ENCODE measurements around the gene LCE5A.
"Not testable (repeated sequence)": the region's sequence is repeated elsewhere in the genome, so short reads cannot be mapped to it uniquely, and the experiment has no call there.

Gene LCE5A

GRCh38 chr1:152535774-152536173 is 25.2 kb downstream of the LCE5A start:
- no peaks in the 10 kb centered on the region for H3K27me3 ChIP-seq (ENCODE audit: insufficient read depth, low read length, poor library complexity)
- H3K23ac ChIP-seq (ENCODE audit: low read length): no peak overlapping the region
- H3K27ac ChIP-seq (ENCODE audit: low read depth, low read length): no peak overlapping the region
- no peak overlapping the region for H3K4me2 ChIP-seq (ENCODE audit: low read length)
- no peak overlapping the region for H2BK15ac ChIP-seq (replicated peaks; ENCODE audit: low read depth)
- no peak overlapping the region for H4K8ac ChIP-seq (ENCODE audit: low read depth, low read length)
- no CpG with 5 or more reads among the region's 3 CpGs for WGBS (ENCODE audit: extremely low coverage, insufficient coverage, low lambda C conversion rate)
- no peaks in the 10 kb centered on the region for H3K36me3 ChIP-seq (ENCODE audit: control insufficient read depth, insufficient read depth, low read length)
- DNase-seq: no peak
- no peak overlapping the region for H3K56ac ChIP-seq (ENCODE audit: low read length)
- H2AK5ac ChIP-seq (ENCODE audit: low read length): no peak overlapping the region
- H3K9ac ChIP-seq (ENCODE audit: low read length): no peak overlapping the region
- no peak overlapping the region for H2BK5ac ChIP-seq (ENCODE audit: low read length)
- no peak overlapping the region for H4K5ac ChIP-seq (ENCODE audit: low read length)
- no peak overlapping the region for H3K18ac ChIP-seq (ENCODE audit: low read length)
- H2BK120ac ChIP-seq (ENCODE audit: low read depth, low read length): no peak overlapping the region
- H3K79me2 ChIP-seq (ENCODE audit: control insufficient read depth, insufficient read depth, low read length): no peaks in the 10 kb centered on the region
- no peak overlapping the region for H3K4ac ChIP-seq (ENCODE audit: low read depth, low read length)
- no peaks in the 10 kb centered on the region for H3K79me1 ChIP-seq (ENCODE audit: low read length)
- no peak overlapping the region for H3K4me3 ChIP-seq (ENCODE audit: low read length)
- no peaks in the 10 kb centered on the region for H3K4me1 ChIP-seq (ENCODE audit: control insufficient read depth, low read depth, low read length)

GRCh38 chr1:152537496-152537895 is 26.9 kb downstream of the LCE5A start:
- no peak overlapping the region for H4K5ac ChIP-seq (ENCODE audit: low read length)
- H3K4ac ChIP-seq (ENCODE audit: low read depth, low read length): no peak overlapping the region
- H3K56ac ChIP-seq (ENCODE audit: low read length): no peak overlapping the region
- no peaks in the 10 kb centered on the region for H3K79me2 ChIP-seq (ENCODE audit: control insufficient read depth, insufficient read depth, low read length)
- no peaks in the 10 kb centered on the region for H3K4me1 ChIP-seq (ENCODE audit: control insufficient read depth, low read depth, low read length)
- H4K8ac ChIP-seq (ENCODE audit: low read depth, low read length): no peak overlapping the region
- H2AK5ac ChIP-seq (ENCODE audit: low read length): no peak overlapping the region
- H3K18ac ChIP-seq (ENCODE audit: low read length): no peak overlapping the region
- no peak overlapping the region for H3K4me3 ChIP-seq (ENCODE audit: low read length)
- H3K27ac ChIP-seq (ENCODE audit: low read depth, low read length): no peak overlapping the region
- H2BK15ac ChIP-seq (replicated peaks; ENCODE audit: low read depth): no peak overlapping the region
- H3K79me1 ChIP-seq (ENCODE audit: low read length): no peaks in the 10 kb centered on the region
- no peaks in the 10 kb centered on the region for H3K27me3 ChIP-seq (ENCODE audit: insufficient read depth, low read length, poor library complexity)
- H2BK120ac ChIP-seq (ENCODE audit: low read depth, low read length): no peak overlapping the region
- H3K9ac ChIP-seq (ENCODE audit: low read length): no peak overlapping the region
- H2BK5ac ChIP-seq (ENCODE audit: low read length): no peak overlapping the region
- DNase-seq: no peak
- no CpG with 5 or more reads among the region's 4 CpGs for WGBS (ENCODE audit: extremely low coverage, insufficient coverage, low lambda C conversion rate)
- no peaks in the 10 kb centered on the region for H3K36me3 ChIP-seq (ENCODE audit: control insufficient read depth, insufficient read depth, low read length)
- H3K4me2 ChIP-seq (ENCODE audit: low read length): no peak overlapping the region
- H3K23ac ChIP-seq (ENCODE audit: low read length): no peak overlapping the region

GRCh38 chr1:152539901-152540300 is 29.3 kb downstream of the LCE5A start:
- Histone ChIP-seq H3K79me2 (ENCODE audit: control insufficient read depth, insufficient read depth, low read length) (no peaks in the 10 kb centered on the region), H3K79me1 (ENCODE audit: low read length) (no peaks in the 10 kb centered on the region), H3K56ac (ENCODE audit: low read length) (no peak overlapping the region), H4K5ac (ENCODE audit: low read length) (no peak overlapping the region), H3K18ac (ENCODE audit: low read length) (no peak overlapping the region), H3K27me3 (ENCODE audit: insufficient read depth, low read length, poor library complexity) (no peaks in the 10 kb centered on the region), H3K4me1 (ENCODE audit: control insufficient read depth, low read depth, low read length) (no peaks in the 10 kb centered on the region), H3K9ac (ENCODE audit: low read length) (no peak overlapping the region), H4K8ac (ENCODE audit: low read depth, low read length) (no peak overlapping the region), H2AK5ac (ENCODE audit: low read length) (no peak overlapping the region), H2BK5ac (ENCODE audit: low read length) (no peak overlapping the region), H3K23ac (ENCODE audit: low read length) (no peak overlapping the region), H3K27ac (ENCODE audit: low read depth, low read length) (no peak overlapping the region), H3K36me3 (ENCODE audit: control insufficient read depth, insufficient read depth, low read length) (no peaks in the 10 kb centered on the region), H3K4me3 (ENCODE audit: low read length) (no peak overlapping the region), H2BK120ac (ENCODE audit: low read depth, low read length) (no peak overlapping the region), H3K4me2 (ENCODE audit: low read length) (no peak overlapping the region), H2BK15ac (replicated peaks; ENCODE audit: low read depth) (no peak overlapping the region), H3K4ac (ENCODE audit: low read depth, low read length) (no peak overlapping the region)
- peak; percentile 1 for DNase-seq
- WGBS (ENCODE audit: extremely low coverage, insufficient coverage, low lambda C conversion rate): no CpG with 5 or more reads among the region's 2 CpGs

- no peak overlapping the region for H2BK5ac ChIP-seq (ENCODE audit: low read length)
- no peak overlapping the region for H3K4me3 ChIP-seq (ENCODE audit: low read length)
- no peak overlapping the region for H3K18ac ChIP-seq (ENCODE audit: low read length)
- H3K79me2 ChIP-seq (ENCODE audit: control insufficient read depth, insufficient read depth, low read length): no peaks in the 10 kb centered on the region
- no peak overlapping the region for H3K56ac ChIP-seq (ENCODE audit: low read length)
- H3K79me1 ChIP-seq (ENCODE audit: low read length): no peaks in the 10 kb centered on the region
- H3K36me3 ChIP-seq (ENCODE audit: control insufficient read depth, insufficient read depth, low read length): no peaks in the 10 kb centered on the region
- no peak overlapping the region for H3K27ac ChIP-seq (ENCODE audit: low read depth, low read length)
- H2AK5ac ChIP-seq (ENCODE audit: low read length): no peak overlapping the region
- H4K8ac ChIP-seq (ENCODE audit: low read depth, low read length): no peak overlapping the region
- H3K23ac ChIP-seq (ENCODE audit: low read length): no peak overlapping the region
- no peaks in the 10 kb centered on the region for H3K27me3 ChIP-seq (ENCODE audit: insufficient read depth, low read length, poor library complexity)
- WGBS (ENCODE audit: extremely low coverage, insufficient coverage, low lambda C conversion rate): no CpG with 5 or more reads among the region's 4 CpGs
- no peak overlapping the region for H2BK120ac ChIP-seq (ENCODE audit: low read depth, low read length)
- no peak overlapping the region for H2BK15ac ChIP-seq (replicated peaks; ENCODE audit: low read depth)
- no peak overlapping the region for H3K4ac ChIP-seq (ENCODE audit: low read depth, low read length)
- H3K9ac ChIP-seq (ENCODE audit: low read length): no peak overlapping the region
- no peak overlapping the region for H4K5ac ChIP-seq (ENCODE audit: low read length)
- no peaks in the 10 kb centered on the region for H3K4me1 ChIP-seq (ENCODE audit: control insufficient read depth, low read depth, low read length)
- DNase-seq: peak; percentile 14
- no peak overlapping the region for H3K4me2 ChIP-seq (ENCODE audit: low read length)
Measured at GRCh38 chr1:152543820-152544219, 33.2 kb downstream of the LCE5A start.

GRCh38 chr1:152546704-152547103 is 36.1 kb downstream of the LCE5A start:
- Histone ChIP-seq H4K5ac (ENCODE audit: low read length) (no peak overlapping the region), H3K18ac (ENCODE audit: low read length) (no peak overlapping the region), H3K4me3 (ENCODE audit: low read length) (no peak overlapping the region), H2BK5ac (ENCODE audit: low read length) (no peak overlapping the region), H3K4me2 (ENCODE audit: low read length) (no peak overlapping the region), H3K27me3 (ENCODE audit: insufficient read depth, low read length, poor library complexity) (no peaks in the 10 kb centered on the region), H3K79me2 (ENCODE audit: control insufficient read depth, insufficient read depth, low read length) (no peaks in the 10 kb centered on the region), H3K9ac (ENCODE audit: low read length) (no peak overlapping the region), H3K23ac (ENCODE audit: low read length) (no peak overlapping the region), H3K36me3 (ENCODE audit: control insufficient read depth, insufficient read depth, low read length) (no peaks in the 10 kb centered on the region), H2BK15ac (replicated peaks; ENCODE audit: low read depth) (no peak overlapping the region), H2BK120ac (ENCODE audit: low read depth, low read length) (no peak overlapping the region), H2AK5ac (ENCODE audit: low read length) (no peak overlapping the region), H3K56ac (ENCODE audit: low read length) (no peak overlapping the region), H3K79me1 (ENCODE audit: low read length) (no peaks in the 10 kb centered on the region), H3K27ac (ENCODE audit: low read depth, low read length) (no peak overlapping the region), H3K4ac (ENCODE audit: low read depth, low read length) (no peak overlapping the region), H3K4me1 (ENCODE audit: control insufficient read depth, low read depth, low read length) (no peaks in the 10 kb centered on the region), H4K8ac (ENCODE audit: low read depth, low read length) (no peak overlapping the region)
- no peak for DNase-seq
- no CpG with 5 or more reads among the region's 1 CpG for WGBS (ENCODE audit: extremely low coverage, insufficient coverage, low lambda C conversion rate)

- H3K4ac ChIP-seq (ENCODE audit: low read depth, low read length); H3K27ac ChIP-seq (ENCODE audit: low read depth, low read length); H3K79me1 ChIP-seq (ENCODE audit: low read length); H3K4me2 ChIP-seq (ENCODE audit: low read length); H2BK120ac ChIP-seq (ENCODE audit: low read depth, low read length); H4K5ac ChIP-seq (ENCODE audit: low read length); H2BK15ac ChIP-seq (replicated peaks; ENCODE audit: low read depth); DNase-seq; H2AK5ac ChIP-seq (ENCODE audit: low read length); H3K18ac ChIP-seq (ENCODE audit: low read length); H3K23ac ChIP-seq (ENCODE audit: low read length); H3K79me2 ChIP-seq (ENCODE audit: control insufficient read depth, insufficient read depth, low read length); H2BK5ac ChIP-seq (ENCODE audit: low read length); H3K36me3 ChIP-seq (ENCODE audit: control insufficient read depth, insufficient read depth, low read length); H4K8ac ChIP-seq (ENCODE audit: low read depth, low read length); H3K9ac ChIP-seq (ENCODE audit: low read length); H3K4me3 ChIP-seq (ENCODE audit: low read length); H3K4me1 ChIP-seq (ENCODE audit: control insufficient read depth, low read depth, low read length); H3K27me3 ChIP-seq (ENCODE audit: insufficient read depth, low read length, poor library complexity); H3K56ac ChIP-seq (ENCODE audit: low read length): not testable (repeated sequence)
- WGBS (ENCODE audit: extremely low coverage, insufficient coverage, low lambda C conversion rate): no CpG with 5 or more reads among the region's 1 CpG
Measured at GRCh38 chr1:152548358-152548757, 37.8 kb downstream of the LCE5A start.
